ENCODE results near the gene CCDC149. TPM values are rescaled to one million over a fixed set of nuclear protein-coding genes. Genes with fewer than 3 reads are reported as not detected.

Gene CCDC149
- total RNA-seq, 1 experiment from 2014 or later, result 3.6 TPM

- CTCF ChIA-PET, result no interaction called here
- intact Hi-C loops (cut with micrococcal nuclease; ENCODE audit: unreplicated experiment), result no loop called here
Measured at GRCh38 chr4:24956763-24957162, 43.9 kb upstream of the CCDC149 start.

GRCh38 chr4:24956091-24956490 lies 43.2 kb upstream of the CCDC149 start:
- TF ChIP-seq SIN3A (IDR thresholded peaks at IDR 0.05; ENCODE audit: borderline replicate concordance, insufficient read depth, low read depth, low read length) (no peak), REST (IDR thresholded peaks at IDR 0.05; ENCODE audit: insufficient read depth in 1 of 2, low read depth in 2 of 2, low read length in 1 of 2) (no peak)
- DNase-seq (ENCODE audit: low read depth, low spot score) (no peak), ATAC-seq (no peak)
- Histone ChIP-seq H3K27ac (ENCODE audit: low read length) (no peak overlapping the region), H3K9me3 (ENCODE audit: control insufficient read depth, insufficient read depth, low read depth, low read length) (no peaks in the 10 kb centered on the region), H3K27me3 (ENCODE audit: control insufficient read depth, insufficient read depth, low read length) (no peaks in the 10 kb centered on the region), H3K36me3 (ENCODE audit: control insufficient read depth, insufficient read depth, low read length) (no peaks in the 10 kb centered on the region), H3K4me1 (ENCODE audit: control insufficient read depth, insufficient read depth, low read length) (no peaks in the 10 kb centered on the region), H3K4me3 (ENCODE audit: low read depth in 2 of 2, low read length in 2 of 2) (no peak overlapping the region)
- in situ Hi-C loops (cut with HindIII; ENCODE audit: low pct_unique_long_range_greater_than_20kb, low sequenced_read_pairs) (no loop called here), intact Hi-C loops (cut with micrococcal nuclease; ENCODE audit: unreplicated experiment) (no loop called here)
- POLR2A ChIA-PET, result no interaction called here
- CTCF ChIA-PET, result no interaction called here
- no TSS peak for BruUV-seq (replicated peaks)

More at GRCh38 chr4:24956763-24957162, 43.9 kb upstream of the CCDC149 start:
- POLR2A ChIA-PET, result no interaction called here
- H3K4me1 ChIP-seq (ENCODE audit: control insufficient read depth, insufficient read depth, low read length), result no peaks in the 10 kb centered on the region
- H3K27me3 ChIP-seq (ENCODE audit: control insufficient read depth, insufficient read depth, low read length), result no peaks in the 10 kb centered on the region
- no peak for TF ChIP-seq REST (IDR thresholded peaks at IDR 0.05; ENCODE audit: insufficient read depth in 1 of 2, low read depth in 2 of 2, low read length in 1 of 2)
- no peak for TF ChIP-seq TCF7L2 (IDR thresholded peaks at IDR 0.05; ENCODE audit: low read depth, low read length)
- no peak for TF ChIP-seq SIN3A (IDR thresholded peaks at IDR 0.05; ENCODE audit: borderline replicate concordance, insufficient read depth, low read depth, low read length)
- no peak for TF ChIP-seq CTCF (IDR thresholded peaks at IDR 0.05)
- TF ChIP-seq POLR2AphosphoS5 (IDR thresholded peaks at IDR 0.05; ENCODE audit: low read depth, low read length), result no peak
- no TSS peak for BruUV-seq (replicated peaks)
- ATAC-seq (no peak), DNase-seq (ENCODE audit: low read depth, low spot score) (no peak)
- no peaks in the 10 kb centered on the region for H3K9me3 ChIP-seq (ENCODE audit: control insufficient read depth, insufficient read depth, low read depth, low read length)
- H3K27ac ChIP-seq (ENCODE audit: low read length), result no peak overlapping the region
- H3K36me3 ChIP-seq (ENCODE audit: control insufficient read depth, insufficient read depth, low read length), result no peaks in the 10 kb centered on the region
- in situ Hi-C loops (cut with HindIII; ENCODE audit: low pct_unique_long_range_greater_than_20kb, low sequenced_read_pairs), result no loop called here
- H3K4me3 ChIP-seq (ENCODE audit: low read depth in 2 of 2, low read length in 2 of 2), result no peak overlapping the region

Data from Panc1 (cell line).